Epithelial cell of prostate (primary cell): Measurements from ENCODE around the gene RFK.
"Not testable (repeated sequence)": the region's sequence is repeated elsewhere in the genome, so short reads cannot be mapped to it uniquely, and the experiment has no call there.

Experiments
- DNase-seq: peaks from one replicate; pipeline ENCODE4 v3.0.0-alpha.2; 2011; ENCODE audit warnings: low read depth, low spot score
- H3K27ac ChIP-seq: fragments of 450-650 bp; 2 replicates; pipeline ENCODE4 v1.5.1; 2017; ENCODE audit warnings: mild to moderate bottlenecking

RFK gene

GRCh38 chr9:76373784-76374474 is 20.3 kb downstream of the RFK start:
- no peak for DNase-seq
- H3K27ac ChIP-seq: peak overlapping the region; percentile 21

GRCh38 chr9:76373173-76373783 is 20.9 kb downstream of the RFK start:
- DNase-seq: no peak
- peak overlapping the region; percentile 21 for H3K27ac ChIP-seq

GRCh38 chr9:76372336-76372735 is 21.9 kb downstream of the RFK start:
- DNase-seq: no peak
- H3K27ac ChIP-seq: no peak overlapping the region

- no peak overlapping the region for H3K27ac ChIP-seq
- no peak for DNase-seq
These were observed 22.3 kb downstream of the RFK start for GRCh38 chr9:76371901-76372300.

GRCh38 chr9:76370396-76371023 is 23.7 kb downstream of the RFK start:
- H3K27ac ChIP-seq: no peak overlapping the region
- no peak for DNase-seq

- no peak overlapping the region for H3K27ac ChIP-seq
- DNase-seq: no peak
These were observed 24.6 kb downstream of the RFK start for GRCh38 chr9:76369583-76369982.

- H3K27ac ChIP-seq: no peak overlapping the region
These were observed 28.0 kb downstream of the RFK start for GRCh38 chr9:76366275-76366674.

GRCh38 chr9:76365028-76365427 is 29.2 kb downstream of the RFK start:
- no peak overlapping the region for H3K27ac ChIP-seq
- no peak for DNase-seq

More at GRCh38 chr9:76366275-76366674, 28.0 kb downstream of the RFK start:
- DNase-seq: no peak

GRCh38 chr9:76363032-76363395 is 31.2 kb downstream of the RFK start:
- H3K27ac ChIP-seq: no peak overlapping the region
- DNase-seq: no peak

- DNase-seq, H3K27ac ChIP-seq: not testable (repeated sequence)
These were observed 31.7 kb downstream of the RFK start for GRCh38 chr9:76362332-76363031.

- H3K27ac ChIP-seq: no peak overlapping the region
- no peak for DNase-seq
These were observed 34.5 kb downstream of the RFK start for GRCh38 chr9:76359766-76360165.

- DNase-seq: no peak
- H3K27ac ChIP-seq: no peak overlapping the region
These were observed 34.9 kb downstream of the RFK start for GRCh38 chr9:76359365-76359764.

GRCh38 chr9:76358628-76359280 is 35.5 kb downstream of the RFK start:
- H3K27ac ChIP-seq: no peak overlapping the region
- DNase-seq: no peak

GRCh38 chr9:76357555-76357954 is 36.7 kb downstream of the RFK start:
- no peak for DNase-seq
- H3K27ac ChIP-seq: no peak overlapping the region

GRCh38 chr9:76355886-76356285 is 38.3 kb downstream of the RFK start:
- no peak for DNase-seq
- H3K27ac ChIP-seq: no peak overlapping the region

- H3K27ac ChIP-seq: no peak overlapping the region
- DNase-seq: no peak
These were observed 40.0 kb downstream of the RFK start for GRCh38 chr9:76354221-76354620.

GRCh38 chr9:76353280-76353679 is 40.9 kb downstream of the RFK start:
- no peak overlapping the region for H3K27ac ChIP-seq
- DNase-seq: no peak

- no peak overlapping the region for H3K27ac ChIP-seq
- DNase-seq: no peak
These were observed 42.1 kb downstream of the RFK start for GRCh38 chr9:76352026-76352620.

- DNase-seq: no peak
- H3K27ac ChIP-seq: no peak overlapping the region
These were observed 43.2 kb downstream of the RFK start for GRCh38 chr9:76351006-76351405.

GRCh38 chr9:76349865-76350264 is 44.4 kb downstream of the RFK start:
- H3K27ac ChIP-seq: no peak overlapping the region
- no peak for DNase-seq
